Panc1 (cell line): Measurements from ENCODE around the gene CALM3. TPM values are rescaled to one million over a fixed set of nuclear protein-coding genes. Genes with fewer than 3 reads are reported as not detected.

ENCODE experiments used
- ATAC-seq: fragments of 200-7000 bp; cut with Tn5 transposase; 2 replicates; pipeline ENCODE4 v1.9.1; 2020; ENCODE audit warnings: mild to moderate bottlenecking, moderate library complexity
- BruUV-seq: library from RNA; stranded (reverse); fragments of 400-500 nt; replicated peaks from 2 replicates; lab custom pipeline; 2021; lab: Mats Ljungman, UMichigan
- CTCF ChIA-PET: fragments of 300-600 bp; sonication (Branson Sonifier 250); formaldehyde crosslinking; loops from one replicate; lab custom pipeline; 2022; ENCODE audit warnings: antibody characterized with exemption; lab: Charles Lee
- POLR2A ChIA-PET: fragments of 300-600 bp; sonication (Branson Sonifier 250); formaldehyde crosslinking; loops from one replicate; lab custom pipeline; 2022; ENCODE audit warnings: antibody characterized with exemption; lab: Charles Lee
- DNase-seq: peaks from one replicate; pipeline ENCODE4 v3.0.0-alpha.2; 2010; ENCODE audit warnings: low read depth, low spot score
- H3K27ac ChIP-seq: 2 replicates; pipeline ENCODE4 v1.5.1; 2011; ENCODE audit warnings: mild to moderate bottlenecking, low read length, inconsistent platforms
- H3K27me3 ChIP-seq: fragments of 200-500 bp; sonication (Bioruptor generic); 2 replicates; pipeline ENCODE4 v1.6.0; 2014; ENCODE audit warnings: low read length, inconsistent platforms; ENCODE audit not compliant: control insufficient read depth, insufficient read depth
- H3K36me3 ChIP-seq: fragments of 200-500 bp; sonication (Bioruptor generic); 2 replicates; pipeline ENCODE4 v1.5.1; 2014; ENCODE audit warnings: inconsistent platforms, mild to moderate bottlenecking, low read length, moderate library complexity; ENCODE audit not compliant: control insufficient read depth, insufficient read depth
- H3K4me1 ChIP-seq: 2 replicates; pipeline ENCODE4 v1.5.1; 2011; ENCODE audit warnings: inconsistent platforms, mild to moderate bottlenecking, low read length, moderate library complexity; ENCODE audit not compliant: control insufficient read depth, insufficient read depth
- H3K4me3 ChIP-seq, 2 experiments: 2 replicates each; pipeline ENCODE4 v1.5.1; 2011 to 2012; ENCODE audit warnings: low read depth in 2 of 2, low read length in 2 of 2, mild to moderate bottlenecking in 2 of 2, inconsistent platforms in 1 of 2, moderate library complexity in 1 of 2
- H3K9me3 ChIP-seq: fragments of 200-500 bp; sonication (Bioruptor generic); 2 replicates; pipeline ENCODE4 v1.5.1; 2014; ENCODE audit warnings: low read depth, mild to moderate bottlenecking, inconsistent platforms, low read length, moderate library complexity; ENCODE audit not compliant: control insufficient read depth, insufficient read depth
- POLR2AphosphoS5 ChIP-seq: IDR thresholded peaks from 2 replicates; pipeline ENCODE4 v1.6.1; 2012; ENCODE audit warnings: mild to moderate bottlenecking, low read depth, low read length, moderate library complexity
- SIN3A ChIP-seq: IDR thresholded peaks from 2 replicates; pipeline ENCODE4 v1.6.1; 2012; ENCODE audit warnings: low read depth, mild to moderate bottlenecking, low read length, moderate library complexity, borderline replicate concordance; ENCODE audit not compliant: insufficient read depth
- TCF7L2 ChIP-seq: IDR thresholded peaks from 2 replicates; pipeline ENCODE4 v1.6.1; 2011; ENCODE audit warnings: mild to moderate bottlenecking, low read depth, low read length, inconsistent platforms
- in situ Hi-C: cut with HindIII; loops from 2 replicates; pipeline ENCODE4 v1.10.0; 2016; ENCODE audit warnings: low sequenced_read_pairs, low pct_unique_long_range_greater_than_20kb
- intact Hi-C: fragments of 100-400 bp; cut with micrococcal nuclease; formaldehyde crosslinking; loops from one replicate; pipeline ENCODE4 v1.10.0; 2022; ENCODE audit not compliant: unreplicated experiment
- total RNA-seq: library from RNA; stranded (reverse); gene quantifications from one replicate; pipeline ENCODE4 v1.2.1, GENCODE V29; 2021; ENCODE audit not compliant: unreplicated experiment
- TF ChIP-seq, protein P1 (sequence below), 2 experiments: IDR thresholded peaks; 2 replicates each; pipeline ENCODE4 v1.6.1; 2011 to 2012; ENCODE audit warnings: low read depth in 2 of 2, control low read depth in 1 of 2, low read length in 1 of 2, mild to moderate bottlenecking in 1 of 2, moderate library complexity in 1 of 2; ENCODE audit not compliant: insufficient read depth in 1 of 2
- TF ChIP-seq, protein P2 (sequence below): fragments of 450-650 bp; IDR thresholded peaks from 2 replicates; pipeline ENCODE4 v1.5.1; 2017; ENCODE audit warnings: mild to moderate bottlenecking

The CALM3 gene
- total RNA-seq, 1 experiment from 2014 or later: 212 TPM

DNA sequence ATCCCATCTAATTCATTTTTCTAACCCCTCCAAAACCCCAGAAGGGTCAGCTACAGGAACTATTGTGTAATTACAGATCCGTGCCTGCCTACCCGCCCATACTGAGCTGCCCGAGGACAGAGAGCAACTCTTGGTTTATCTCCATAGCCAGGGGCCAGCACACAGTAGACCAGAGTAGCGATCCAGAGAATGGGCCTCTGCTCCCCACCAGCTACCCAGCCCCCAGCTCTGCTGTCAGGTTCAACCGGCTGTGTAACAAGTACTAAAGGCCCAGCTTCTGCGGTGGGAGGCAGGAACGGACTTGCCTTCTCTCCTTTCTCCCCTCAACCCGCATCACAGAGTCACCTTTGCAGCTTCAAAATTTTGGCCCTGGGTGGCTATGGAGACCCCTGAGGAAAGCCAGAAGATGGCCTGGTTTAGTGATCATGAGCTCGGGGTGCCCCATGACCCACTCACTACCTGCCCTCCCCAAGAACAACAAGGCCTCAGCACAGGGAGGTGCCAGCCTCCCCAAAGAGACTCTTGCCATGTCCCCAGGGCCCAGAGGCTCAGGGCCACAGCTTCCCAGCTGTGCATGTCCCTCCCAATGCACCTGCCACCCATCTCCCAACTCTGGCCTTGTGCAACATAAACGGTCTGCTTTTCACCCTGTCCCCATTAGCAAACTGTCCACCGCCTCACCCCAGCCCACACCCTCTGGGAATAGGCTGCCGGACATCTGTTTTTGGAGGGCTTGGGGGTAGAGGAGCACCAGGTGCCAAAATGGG is 5.7 kb downstream of the CALM3 start:
- CTCF ChIA-PET: no interaction called here
- in situ Hi-C loops: no loop called here
- no peak for ATAC-seq

DNA sequence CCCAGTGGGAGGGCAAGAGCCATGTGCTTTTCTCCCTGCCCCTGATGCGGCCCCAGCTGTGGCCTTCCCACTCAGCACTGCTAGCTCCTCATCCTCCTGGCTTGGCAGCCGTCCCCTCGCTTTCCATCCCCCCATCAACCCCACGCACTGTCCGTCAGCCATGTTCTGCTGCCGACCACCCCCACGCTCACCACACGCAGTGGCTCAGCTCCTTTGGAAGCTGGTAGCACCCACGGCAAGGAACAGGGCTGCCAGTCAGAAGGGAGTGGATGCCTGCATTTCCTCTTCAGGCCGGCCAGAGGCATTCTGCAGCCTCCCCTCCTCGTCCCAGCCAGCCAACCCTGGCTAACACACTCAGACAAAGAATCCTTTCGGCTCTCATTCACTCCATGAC is 6.3 kb downstream of the CALM3 start:
- ChIA-PET CTCF (no interaction called here), POLR2A (no interaction called here)
- BruUV-seq: no TSS peak
- H3K27ac ChIP-seq: no peak overlapping the region
- H3K36me3 ChIP-seq: peaks cover 5% of the 10 kb centered on the region
- intact Hi-C loops: no loop called here
- peaks cover 14% of the 10 kb centered on the region for H3K4me1 ChIP-seq
- no peak for DNase-seq
- no peaks in the 10 kb centered on the region for H3K9me3 ChIP-seq
- H3K4me3 ChIP-seq: no peak overlapping the region
- in situ Hi-C loops: no loop called here
- H3K27me3 ChIP-seq: no peaks in the 10 kb centered on the region
- TF ChIP-seq, protein P1, sequence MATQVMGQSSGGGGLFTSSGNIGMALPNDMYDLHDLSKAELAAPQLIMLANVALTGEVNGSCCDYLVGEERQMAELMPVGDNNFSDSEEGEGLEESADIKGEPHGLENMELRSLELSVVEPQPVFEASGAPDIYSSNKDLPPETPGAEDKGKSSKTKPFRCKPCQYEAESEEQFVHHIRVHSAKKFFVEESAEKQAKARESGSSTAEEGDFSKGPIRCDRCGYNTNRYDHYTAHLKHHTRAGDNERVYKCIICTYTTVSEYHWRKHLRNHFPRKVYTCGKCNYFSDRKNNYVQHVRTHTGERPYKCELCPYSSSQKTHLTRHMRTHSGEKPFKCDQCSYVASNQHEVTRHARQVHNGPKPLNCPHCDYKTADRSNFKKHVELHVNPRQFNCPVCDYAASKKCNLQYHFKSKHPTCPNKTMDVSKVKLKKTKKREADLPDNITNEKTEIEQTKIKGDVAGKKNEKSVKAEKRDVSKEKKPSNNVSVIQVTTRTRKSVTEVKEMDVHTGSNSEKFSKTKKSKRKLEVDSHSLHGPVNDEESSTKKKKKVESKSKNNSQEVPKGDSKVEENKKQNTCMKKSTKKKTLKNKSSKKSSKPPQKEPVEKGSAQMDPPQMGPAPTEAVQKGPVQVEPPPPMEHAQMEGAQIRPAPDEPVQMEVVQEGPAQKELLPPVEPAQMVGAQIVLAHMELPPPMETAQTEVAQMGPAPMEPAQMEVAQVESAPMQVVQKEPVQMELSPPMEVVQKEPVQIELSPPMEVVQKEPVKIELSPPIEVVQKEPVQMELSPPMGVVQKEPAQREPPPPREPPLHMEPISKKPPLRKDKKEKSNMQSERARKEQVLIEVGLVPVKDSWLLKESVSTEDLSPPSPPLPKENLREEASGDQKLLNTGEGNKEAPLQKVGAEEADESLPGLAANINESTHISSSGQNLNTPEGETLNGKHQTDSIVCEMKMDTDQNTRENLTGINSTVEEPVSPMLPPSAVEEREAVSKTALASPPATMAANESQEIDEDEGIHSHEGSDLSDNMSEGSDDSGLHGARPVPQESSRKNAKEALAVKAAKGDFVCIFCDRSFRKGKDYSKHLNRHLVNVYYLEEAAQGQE (IDR thresholded peaks at IDR 0.05; ENCODE audit: insufficient read depth in 1 of 2, low read depth in 2 of 2, low read length in 1 of 2): no peak
- no peak for TF ChIP-seq POLR2AphosphoS5
- no peak for TF ChIP-seq SIN3A
- TF ChIP-seq TCF7L2: no peak
- TF ChIP-seq, protein P2, sequence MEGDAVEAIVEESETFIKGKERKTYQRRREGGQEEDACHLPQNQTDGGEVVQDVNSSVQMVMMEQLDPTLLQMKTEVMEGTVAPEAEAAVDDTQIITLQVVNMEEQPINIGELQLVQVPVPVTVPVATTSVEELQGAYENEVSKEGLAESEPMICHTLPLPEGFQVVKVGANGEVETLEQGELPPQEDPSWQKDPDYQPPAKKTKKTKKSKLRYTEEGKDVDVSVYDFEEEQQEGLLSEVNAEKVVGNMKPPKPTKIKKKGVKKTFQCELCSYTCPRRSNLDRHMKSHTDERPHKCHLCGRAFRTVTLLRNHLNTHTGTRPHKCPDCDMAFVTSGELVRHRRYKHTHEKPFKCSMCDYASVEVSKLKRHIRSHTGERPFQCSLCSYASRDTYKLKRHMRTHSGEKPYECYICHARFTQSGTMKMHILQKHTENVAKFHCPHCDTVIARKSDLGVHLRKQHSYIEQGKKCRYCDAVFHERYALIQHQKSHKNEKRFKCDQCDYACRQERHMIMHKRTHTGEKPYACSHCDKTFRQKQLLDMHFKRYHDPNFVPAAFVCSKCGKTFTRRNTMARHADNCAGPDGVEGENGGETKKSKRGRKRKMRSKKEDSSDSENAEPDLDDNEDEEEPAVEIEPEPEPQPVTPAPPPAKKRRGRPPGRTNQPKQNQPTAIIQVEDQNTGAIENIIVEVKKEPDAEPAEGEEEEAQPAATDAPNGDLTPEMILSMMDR: no peak
- ATAC-seq: no peak

More for the DNA sequence above, 5.7 kb downstream of the CALM3 start:
- Histone ChIP-seq H3K4me3 (no peak overlapping the region), H3K27ac (no peak overlapping the region), H3K4me1 (peaks cover 14% of the 10 kb centered on the region), H3K36me3 (peaks cover 5% of the 10 kb centered on the region), H3K9me3 (no peaks in the 10 kb centered on the region), H3K27me3 (no peaks in the 10 kb centered on the region)
- TF ChIP-seq SIN3A (no peak), TCF7L2 (no peak), POLR2AphosphoS5 (no peak)
- TF ChIP-seq, protein P2: no peak
- TF ChIP-seq, protein P1 (IDR thresholded peaks at IDR 0.05; ENCODE audit: insufficient read depth in 1 of 2, low read depth in 2 of 2, low read length in 1 of 2): no peak
- POLR2A ChIA-PET: no interaction called here
- intact Hi-C loops: no loop called here
- DNase-seq: no peak
- no TSS peak for BruUV-seq
